CD14-positive monocyte (primary cell): Measurements from ENCODE around the gene CMPK2. TPM values are rescaled to one million over a fixed set of nuclear protein-coding genes. Genes with fewer than 3 reads are reported as not detected.
A peak's percentile ranks its signal among the peaks of the same experiment; 100 is the strongest.

Experiments
- DNase-seq, 3 donors: peaks; one replicate each; pipeline ENCODE4 v3.0.0-alpha.2; 2011 to 2022
- H2AFZ ChIP-seq: 2 replicates; pipeline ENCODE4 v1.6.0; 2012; ENCODE audit warnings: mild to moderate bottlenecking, low read depth, low read length, inconsistent platforms; ENCODE audit not compliant: insufficient read depth, poor library complexity, severe bottlenecking
- H3K27ac ChIP-seq, 2 donors: 1 replicate in 1 of 2; 2 replicates in 1 of 2; pipeline ENCODE4 v1.5.1; 2012 to 2013; ENCODE audit warnings: low read length in 2 of 2, control low read depth in 1 of 2, inconsistent platforms in 1 of 2, low read depth in 1 of 2, mild to moderate bottlenecking in 1 of 2
- H3K27me3 ChIP-seq, 2 donors: one replicate each; pipeline versions ENCODE4 v1.6.0 to v1.6.1; 2011 to 2013; ENCODE audit warnings: low read length in 2 of 2; ENCODE audit not compliant: control insufficient read depth in 2 of 2, insufficient read depth in 2 of 2
- H3K36me3 ChIP-seq, 2 donors: replicated peaks in 1 of 2; 1 replicate in 1 of 2; 2 replicates in 1 of 2; pipeline versions ENCODE4 v1.5.1 to v1.6.1; 2012 to 2013; ENCODE audit warnings: low read length in 2 of 2, control low read depth in 1 of 2, inconsistent platforms in 1 of 2, mild to moderate bottlenecking in 1 of 2; ENCODE audit not compliant: insufficient read depth in 2 of 2, control insufficient read depth in 1 of 2
- H3K4me1 ChIP-seq, 2 donors: 1 replicate in 1 of 2; 2 replicates in 1 of 2; pipeline versions ENCODE4 v1.5.1 to v1.6.1; 2012 to 2013; ENCODE audit warnings: low read length in 2 of 2, control low read depth in 1 of 2, inconsistent platforms in 1 of 2, mild to moderate bottlenecking in 1 of 2, moderate library complexity in 1 of 2; ENCODE audit not compliant: insufficient read depth in 2 of 2, control insufficient read depth in 1 of 2
- H3K4me2 ChIP-seq: replicated peaks from 2 replicates; pipeline ENCODE3; 2012; ENCODE audit warnings: low read length, moderate library complexity, mild to moderate bottlenecking; ENCODE audit not compliant: poor library complexity, severe bottlenecking; ENCODE audit errors: extremely low read depth
- H3K4me3 ChIP-seq, 3 experiments: fragments of 200-600 bp in 1 of 3; sonication (generic) in 1 of 3; replicated peaks in 1 of 3; 1 replicate in 2 of 3; 2 replicates in 1 of 3; pipeline ENCODE4 v1.5.1; 2011 to 2013; ENCODE audit warnings: low read length in 3 of 3, mild to moderate bottlenecking in 3 of 3, control low read depth in 2 of 3, low read depth in 2 of 3, inconsistent platforms in 1 of 3, moderate library complexity in 1 of 3
- H3K79me2 ChIP-seq: 2 replicates; pipeline ENCODE4 v1.6.0; 2012; ENCODE audit warnings: mild to moderate bottlenecking, control low read depth, inconsistent platforms, low read length, moderate library complexity; ENCODE audit not compliant: insufficient read depth
- H3K9ac ChIP-seq: 2 replicates; pipeline ENCODE4 v1.6.0; 2017; ENCODE audit warnings: low read length, mild to moderate bottlenecking; ENCODE audit not compliant: insufficient read depth, poor library complexity, severe bottlenecking
- H3K9me3 ChIP-seq, 2 donors: replicated peaks in 1 of 2; 1 replicate in 1 of 2; 2 replicates in 1 of 2; pipeline versions ENCODE4 v1.5.1 to v1.6.1; 2012 to 2013; ENCODE audit warnings: low read length in 2 of 2, control low read depth in 1 of 2; ENCODE audit not compliant: control insufficient read depth in 1 of 2, insufficient read depth in 1 of 2
- H4K20me1 ChIP-seq: 2 replicates; pipeline ENCODE4 v1.6.0; 2012; ENCODE audit warnings: mild to moderate bottlenecking, low read length, control low read depth, moderate library complexity; ENCODE audit not compliant: insufficient read depth
- H3K27ac Mint-ChIP-seq, 7 donors: one replicate each; pipeline ENCODE4 v1.8.0; 2020; ENCODE audit warnings: mild to moderate bottlenecking in 7 of 7, mixed read lengths in 7 of 7, moderate library complexity in 6 of 7, inconsistent platforms in 2 of 7
- H3K27me3 Mint-ChIP-seq, 3 donors: one replicate each; pipeline ENCODE4 v1.8.0; 2021 to 2022; ENCODE audit warnings: low read depth in 3 of 3, mild to moderate bottlenecking in 3 of 3, mixed read lengths in 3 of 3, moderate library complexity in 3 of 3, inconsistent platforms in 1 of 3
- H3K36me3 Mint-ChIP-seq, 2 donors: one replicate each; pipeline ENCODE4 v1.8.0; 2020; ENCODE audit warnings: mixed read lengths in 2 of 2, inconsistent platforms in 1 of 2, mild to moderate bottlenecking in 1 of 2
- H3K4me1 Mint-ChIP-seq: one replicate; pipeline ENCODE4 v1.8.0; 2020; ENCODE audit warnings: mild to moderate bottlenecking, mixed read lengths
- H3K4me3 Mint-ChIP-seq, 2 donors: one replicate each; pipeline ENCODE4 v1.8.0; 2020; ENCODE audit warnings: mild to moderate bottlenecking in 2 of 2, mixed read lengths in 2 of 2, moderate library complexity in 1 of 2
- H3K9me3 Mint-ChIP-seq, 7 donors: one replicate each; pipeline ENCODE4 v1.8.0; 2020 to 2022; ENCODE audit warnings: mixed read lengths in 7 of 7, mild to moderate bottlenecking in 6 of 7, moderate library complexity in 6 of 7, inconsistent platforms in 2 of 7
- CTCF ChIP-seq: fragments of 200-600 bp; IDR thresholded peaks from one replicate; pipeline ENCODE4 v1.8.0; 2022; ENCODE audit warnings: antibody characterized with exemption, mild to moderate bottlenecking
- WGBS: methylation state at CpG from one replicate; pipeline ENCODE4 v1.1.5; 2013; ENCODE audit warnings: missing lambda C conversion rate; ENCODE audit not compliant: insufficient coverage; 5-methylcytosine and 5-hydroxymethylcytosine counted together
- intact Hi-C, 2 donors: fragments of 100-400 bp; cut with micrococcal nuclease; formaldehyde crosslinking; loops; one replicate each; pipeline versions ENCODE4 v1.15.0 to v1.15.1; 2023
- polyA plus RNA-seq, 3 donors: library from polyadenylated mRNA; depleted of rRNA in 1 of 3; unstranded in 2 of 3; stranded (reverse) in 1 of 3; fragments of 300-500 nt in 2 of 3; fragments of >200 nt in 1 of 3; fragmentation: Illumina TruSeq in 2 of 3; gene quantifications; 1 replicate in 2 of 3; 2 replicates in 1 of 3; pipeline ENCODE4 v1.2.3, GENCODE V29; 2012 to 2021

CMPK2 gene
- polyA plus RNA-seq, 3 donors: 12.6 to 18.1 (median 17.0) TPM

GRCh38 chr2:6909431-6910385 lies 44.0 kb upstream of the CMPK2 start:
- Histone ChIP-seq H3K4me3 (no peak overlapping the region), H4K20me1 (no peaks in the 10 kb centered on the region), H3K9me3 (no peaks in the 10 kb centered on the region), H3K4me1 (peaks cover 8 to 12% of the 10 kb centered on the region in 2 donors), H3K36me3 (no peaks in the 10 kb centered on the region), H3K27me3 (no peaks in the 10 kb centered on the region), H3K4me2 (no peak overlapping the region), H3K9ac (no peak overlapping the region), H2AFZ (no peak overlapping the region), H3K27ac (no peak overlapping the region), H3K79me2 (no peaks in the 10 kb centered on the region)
- H3K36me3 Mint-ChIP-seq: no peaks in the 10 kb centered on the region
- H3K9me3 Mint-ChIP-seq: no peaks in the 10 kb centered on the region
- no peak overlapping the region for H3K4me3 Mint-ChIP-seq
- DNase-seq: no peak
- H3K4me1 Mint-ChIP-seq: peaks cover 13% of the 10 kb centered on the region
- peak overlapping the region in 2 of 7 donors; percentile 7 to 50 for H3K27ac Mint-ChIP-seq
- no peak for TF ChIP-seq CTCF
- H3K27me3 Mint-ChIP-seq: peaks cover 0 to 2% (median 2%) of the 10 kb centered on the region in 3 donors
- 0% methylated on average over 2 of the region's 8 CpGs for WGBS
- intact Hi-C loops: loop anchor here in 1 of 2 donors (10.0 kb wide), 1 partner anchor 95 kb away; no protein-coding TSS in a partner anchor

- H3K4me3 Mint-ChIP-seq: no peak overlapping the region
- Histone ChIP-seq H3K79me2 (no peaks in the 10 kb centered on the region), H3K9ac (no peak overlapping the region), H3K27me3 (no peaks in the 10 kb centered on the region), H3K27ac (no peak overlapping the region), H4K20me1 (no peaks in the 10 kb centered on the region), H3K9me3 (no peaks in the 10 kb centered on the region), H3K4me3 (no peak overlapping the region), H3K4me1 (peaks cover 8 to 12% of the 10 kb centered on the region in 2 donors), H3K36me3 (no peaks in the 10 kb centered on the region), H3K4me2 (no peak overlapping the region), H2AFZ (no peak overlapping the region)
- no peak for DNase-seq
- no peak for TF ChIP-seq CTCF
- H3K27ac Mint-ChIP-seq: no peak overlapping the region
- peaks cover 0 to 2% (median 0%) of the 10 kb centered on the region in 7 donors for H3K9me3 Mint-ChIP-seq
- intact Hi-C loops: no loop called here
- no CpG with 5 or more reads among the region's 2 CpGs for WGBS
- H3K36me3 Mint-ChIP-seq: no peaks in the 10 kb centered on the region
- peaks cover 0 to 2% (median 2%) of the 10 kb centered on the region in 3 donors for H3K27me3 Mint-ChIP-seq
- H3K4me1 Mint-ChIP-seq: peaks cover 13% of the 10 kb centered on the region
Measured at GRCh38 chr2:6908291-6908690, 42.6 kb upstream of the CMPK2 start.
